Hair follicular keratinocyte (primary cell): Measurements from ENCODE around the gene CNTN1. TPM values are rescaled to one million over a fixed set of nuclear protein-coding genes. Genes with fewer than 3 reads are reported as not detected.

Experiments
- total RNA-seq: library from RNA; depleted of rRNA; stranded (reverse); fragments of >200 nt; gene quantifications from 2 replicates; pipeline ENCODE4 v1.2.3, GENCODE V29; 2015

The CNTN1 gene
- total RNA-seq, result 23.7 and 27.6 TPM in 2 replicates

DNA sequence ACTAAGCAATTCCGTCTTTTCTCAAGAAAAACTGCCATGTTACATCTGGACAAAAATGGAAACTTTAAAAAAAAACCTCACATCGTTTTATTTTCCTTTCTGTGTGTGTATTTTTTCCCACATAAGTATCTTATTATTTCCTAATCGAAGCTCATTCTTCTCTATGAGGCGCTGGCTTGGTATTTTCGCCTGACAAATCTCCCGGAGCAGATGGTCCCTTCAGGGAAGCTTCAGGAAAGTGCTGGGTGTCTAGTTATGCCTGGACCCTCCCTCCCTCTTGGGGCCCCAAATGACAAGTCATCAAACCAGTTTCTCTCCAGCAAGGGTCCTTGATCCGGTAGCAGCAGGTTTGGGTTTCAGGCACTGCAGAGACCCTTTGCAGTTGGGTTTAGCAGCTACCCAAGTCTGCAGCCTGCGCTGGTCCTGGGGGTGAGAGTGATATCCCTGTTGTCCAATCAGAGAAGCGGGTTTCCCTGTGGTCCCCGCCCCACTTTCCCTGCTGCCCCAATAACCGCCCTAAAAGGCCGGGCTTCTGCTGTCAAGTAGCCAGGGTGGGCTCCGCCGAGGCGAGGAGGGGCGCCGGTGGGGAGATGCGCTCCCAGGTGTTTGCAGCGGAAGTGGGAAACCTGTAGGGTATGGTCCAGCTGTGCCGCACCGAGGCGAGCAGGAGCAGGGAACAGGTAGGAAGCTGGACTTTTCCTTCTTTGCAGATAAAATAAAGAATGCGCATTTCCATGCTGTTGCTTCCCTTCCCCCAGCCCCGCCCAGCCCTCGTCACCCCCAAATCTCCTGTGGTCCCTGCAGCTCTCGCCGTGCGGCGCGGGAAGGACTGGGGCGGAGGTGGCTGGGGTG lies at the start of gene CNTN1:
TSS of gene CNTN1 (plus strand) at position 527 of the 852 bp plus-strand sequence.

